NCI-H146 treated with DMSO at 0.1 percent for 48 hours (cell line): ENCODE results near the gene SLC25A26.

Experiments used
- DNase-seq: peaks from one replicate; lab custom pipeline; 2025; ENCODE audit not compliant: unreplicated experiment; lab: John Stamatoyannopoulos, UW

Gene SLC25A26

GRCh38 chr3:66394019-66394752 lies 173.4 kb downstream of the SLC25A26 start:
- no peak for DNase-seq

- DNase-seq = no peak
Measured at GRCh38 chr3:66394753-66395249, 174.0 kb downstream of the SLC25A26 start.

- no peak for DNase-seq
Measured at GRCh38 chr3:66395635-66396034, 174.8 kb downstream of the SLC25A26 start.

- no peak for DNase-seq
Measured at GRCh38 chr3:66396161-66396760, 175.5 kb downstream of the SLC25A26 start.

GRCh38 chr3:66396888-66397287 lies 176.1 kb downstream of the SLC25A26 start:
- no peak for DNase-seq

GRCh38 chr3:66397745-66398144 lies 176.9 kb downstream of the SLC25A26 start:
- no peak for DNase-seq

- DNase-seq = peak; percentile 79
Measured at GRCh38 chr3:66398228-66399025, 177.6 kb downstream of the SLC25A26 start.

- DNase-seq = no peak
Measured at GRCh38 chr3:66399529-66400232, 178.9 kb downstream of the SLC25A26 start.

- no peak for DNase-seq
Measured at GRCh38 chr3:66400411-66401156, 179.8 kb downstream of the SLC25A26 start.

GRCh38 chr3:66401157-66401550 lies 180.4 kb downstream of the SLC25A26 start:
- no peak for DNase-seq

- DNase-seq = no peak
Measured at GRCh38 chr3:66401675-66402491, 181.1 kb downstream of the SLC25A26 start.

- no peak for DNase-seq
Measured at GRCh38 chr3:66402596-66403290, 181.9 kb downstream of the SLC25A26 start.

- no peak for DNase-seq
Measured at GRCh38 chr3:66403323-66403990, 182.7 kb downstream of the SLC25A26 start.

- no peak for DNase-seq
Measured at GRCh38 chr3:66404197-66404596, 183.4 kb downstream of the SLC25A26 start.

- DNase-seq = no peak
Measured at GRCh38 chr3:66404903-66405700, 184.3 kb downstream of the SLC25A26 start.

- no peak for DNase-seq
Measured at GRCh38 chr3:66405701-66406091, 184.9 kb downstream of the SLC25A26 start.

- no peak for DNase-seq
Measured at GRCh38 chr3:66406163-66406562, 185.4 kb downstream of the SLC25A26 start.
